Calu3 (cell line): ENCODE measurements around the gene TRIO. TPM values are rescaled to one million over a fixed set of nuclear protein-coding genes. Genes with fewer than 3 reads are reported as not detected.

ENCODE experiments used
- BruUV-seq: library from RNA; stranded (reverse); fragments of 400-500 nt; replicated peaks from 2 replicates; lab custom pipeline; 2021; lab: Mats Ljungman, UMichigan
- CTCF ChIA-PET: fragments of 300-600 bp; sonication (Branson Sonifier 250); formaldehyde crosslinking; loops from one replicate; lab custom pipeline; 2022; ENCODE audit warnings: antibody characterized with exemption; lab: Charles Lee
- DNase-seq: peaks from one replicate; pipeline ENCODE4 v3.0.0; 2022
- H3K27ac Mint-ChIP-seq: one replicate; pipeline ENCODE4 v1.8.0; 2022; ENCODE audit warnings: mixed read lengths; ENCODE audit not compliant: unreplicated experiment
- H3K27me3 Mint-ChIP-seq: one replicate; pipeline ENCODE4 v1.8.0; 2022; ENCODE audit warnings: mixed read lengths; ENCODE audit not compliant: unreplicated experiment
- H3K36me3 Mint-ChIP-seq: one replicate; pipeline ENCODE4 v1.8.0; 2022; ENCODE audit warnings: mild to moderate bottlenecking, moderate library complexity, mixed read lengths; ENCODE audit not compliant: insufficient read depth, unreplicated experiment
- H3K4me1 Mint-ChIP-seq: one replicate; pipeline ENCODE4 v1.8.0; 2022; ENCODE audit warnings: mild to moderate bottlenecking, low read depth, mixed read lengths; ENCODE audit not compliant: unreplicated experiment
- H3K4me3 Mint-ChIP-seq: one replicate; pipeline ENCODE4 v1.8.0; 2022; ENCODE audit warnings: mild to moderate bottlenecking, low read depth, moderate library complexity, mixed read lengths; ENCODE audit not compliant: unreplicated experiment
- H3K9me3 Mint-ChIP-seq: one replicate; pipeline ENCODE4 v1.8.0; 2022; ENCODE audit warnings: low read depth, mixed read lengths; ENCODE audit not compliant: unreplicated experiment
- CTCF ChIP-seq: fragments of 200-600 bp; IDR thresholded peaks from one replicate; pipeline ENCODE4 v1.8.0; 2022; ENCODE audit warnings: antibody characterized with exemption; ENCODE audit not compliant: unreplicated experiment
- intact Hi-C: fragments of 100-400 bp; cut with micrococcal nuclease; formaldehyde crosslinking; loops from one replicate; pipeline ENCODE4 v1.10.0; 2022; ENCODE audit not compliant: unreplicated experiment
- total RNA-seq: library from RNA; stranded (reverse); gene quantifications from 2 replicates; pipeline ENCODE4 v1.2.3, GENCODE V29; 2022

TRIO gene
- total RNA-seq, 1 experiment from 2014 or later: 183 TPM

- CTCF ChIA-PET: no interaction called here
- DNase-seq: no peak
- peaks cover 53% of the 10 kb centered on the region for H3K36me3 Mint-ChIP-seq
- no TSS peak for BruUV-seq
- no peak overlapping the region for H3K4me3 Mint-ChIP-seq
- no peaks in the 10 kb centered on the region for H3K27me3 Mint-ChIP-seq
- no peaks in the 10 kb centered on the region for H3K9me3 Mint-ChIP-seq
- H3K4me1 Mint-ChIP-seq: peaks cover 7% of the 10 kb centered on the region
- H3K27ac Mint-ChIP-seq: no peak overlapping the region
- intact Hi-C loops: no loop called here
- no peak for TF ChIP-seq CTCF
These were observed 360.7 kb downstream of the TRIO start for GRCh38 chr5:14503681-14504331.

GRCh38 chr5:14504332-14504727 is 361.2 kb downstream of the TRIO start:
- no peak overlapping the region for H3K4me3 Mint-ChIP-seq
- peaks cover 51% of the 10 kb centered on the region for H3K36me3 Mint-ChIP-seq
- H3K9me3 Mint-ChIP-seq: no peaks in the 10 kb centered on the region
- no peaks in the 10 kb centered on the region for H3K27me3 Mint-ChIP-seq
- intact Hi-C loops: no loop called here
- TF ChIP-seq CTCF: no peak
- CTCF ChIA-PET: no interaction called here
- no peak overlapping the region for H3K27ac Mint-ChIP-seq
- no TSS peak for BruUV-seq
- peaks cover 7% of the 10 kb centered on the region for H3K4me1 Mint-ChIP-seq
- no peak for DNase-seq

- Mint-ChIP-seq H3K27me3 (no peaks in the 10 kb centered on the region), H3K9me3 (no peaks in the 10 kb centered on the region), H3K27ac (no peak overlapping the region), H3K36me3 (peaks cover 51% of the 10 kb centered on the region), H3K4me3 (no peak overlapping the region), H3K4me1 (peaks cover 7% of the 10 kb centered on the region)
- no TSS peak for BruUV-seq
- CTCF ChIA-PET: interaction anchor here (1.1 kb wide), 1 partner anchor 144 kb away, joined by 4 read pairs; no protein-coding TSS in a partner anchor
- no peak for DNase-seq
- TF ChIP-seq CTCF: no peak
- intact Hi-C loops: no loop called here
These were observed 361.7 kb downstream of the TRIO start for GRCh38 chr5:14504816-14505215.

- H3K9me3 Mint-ChIP-seq: no peaks in the 10 kb centered on the region
- DNase-seq: no peak
- no peak overlapping the region for H3K4me3 Mint-ChIP-seq
- BruUV-seq: no TSS peak
- H3K36me3 Mint-ChIP-seq: peaks cover 47% of the 10 kb centered on the region
- CTCF ChIA-PET: interaction anchor here (1.1 kb wide), 1 partner anchor 143 kb away, joined by 4 read pairs; no protein-coding TSS in a partner anchor
- peaks cover 7% of the 10 kb centered on the region for H3K4me1 Mint-ChIP-seq
- H3K27ac Mint-ChIP-seq: no peak overlapping the region
- intact Hi-C loops: no loop called here
- no peak for TF ChIP-seq CTCF
- no peaks in the 10 kb centered on the region for H3K27me3 Mint-ChIP-seq
These were observed 362.4 kb downstream of the TRIO start for GRCh38 chr5:14505310-14506139.
